ENCODE measurements around the gene TP53.

GRCh38 chr17:7714721-7715594 is 27.7 kb upstream of the TP53 start:
- TF ChIP-seq PRDM15 (CRISPR knock-in tag; IDR thresholded peaks at IDR 0.05) = no peak
- no peak for TF ChIP-seq SOX15 (CRISPR knock-in tag; IDR thresholded peaks at IDR 0.05)
- TF ChIP-seq ATF3 (CRISPR knock-in tag; conservative IDR thresholded peaks at IDR 0.05) = no peak
- TF ChIP-seq SP1 (CRISPR knock-in tag; conservative IDR thresholded peaks at IDR 0.05) = no peak
- no peak for TF ChIP-seq CTCF (IDR thresholded peaks at IDR 0.05)
- TF ChIP-seq MAX (CRISPR knock-in tag; IDR thresholded peaks at IDR 0.05) = no peak
- no peak for TF ChIP-seq ZNF423 (CRISPR knock-in tag; IDR thresholded peaks at IDR 0.05)
- no peak for TF ChIP-seq CBFB (CRISPR knock-in tag; IDR thresholded peaks at IDR 0.05; ENCODE audit: low read depth)
- no peak for TF ChIP-seq IRF2 (CRISPR knock-in tag; IDR thresholded peaks at IDR 0.05; ENCODE audit: borderline replicate concordance, low read depth)
- no peak for TF ChIP-seq E2F4 (CRISPR knock-in tag; IDR thresholded peaks at IDR 0.05; ENCODE audit: borderline replicate concordance, low read depth)
- no peak for TF ChIP-seq STAT6 (CRISPR knock-in tag; conservative IDR thresholded peaks at IDR 0.05; ENCODE audit: low read depth)

Data from WTC11 (cell line).